Muscle layer of duodenum (tissue), 2 donors: ENCODE results near the gene NHLRC1.
A peak's percentile ranks its signal among the peaks of the same experiment; 100 is the strongest.

ENCODE experiments used
- H3K27ac ChIP-seq: one replicate; pipeline ENCODE4 v1.7.0; 2013; ENCODE audit warnings: mild to moderate bottlenecking, low read length
- H3K27me3 ChIP-seq: one replicate; pipeline ENCODE4 v1.7.0; 2013; ENCODE audit warnings: low read depth, mild to moderate bottlenecking, control low read depth, low read length
- H3K36me3 ChIP-seq, 2 donors: one replicate each; pipeline ENCODE4 v1.7.0; 2013; ENCODE audit warnings: low read length in 2 of 2, control low read depth in 1 of 2, mild to moderate bottlenecking in 1 of 2; ENCODE audit not compliant: insufficient read depth in 2 of 2, control insufficient read depth in 1 of 2
- H3K4me1 ChIP-seq, 2 donors: one replicate each; pipeline ENCODE4 v1.7.0; 2013; ENCODE audit warnings: low read length in 2 of 2, mild to moderate bottlenecking in 2 of 2, control low read depth in 1 of 2, moderate library complexity in 1 of 2; ENCODE audit not compliant: insufficient read depth in 2 of 2, control insufficient read depth in 1 of 2
- H3K4me3 ChIP-seq, 2 donors: one replicate each; pipeline ENCODE4 v1.7.0; 2013; ENCODE audit warnings: low read length in 2 of 2, low read depth in 1 of 2, mild to moderate bottlenecking in 1 of 2
- H3K9me3 ChIP-seq, 2 donors: one replicate each; pipeline ENCODE4 v1.7.0; 2013; ENCODE audit warnings: low read length in 2 of 2, control low read depth in 1 of 2, mild to moderate bottlenecking in 1 of 2; ENCODE audit not compliant: control insufficient read depth in 1 of 2
- donor health status: healthy.

Gene NHLRC1

GRCh38 chr6:18122128-18123093 lies at the start of gene NHLRC1:
Gene NHLRC1, minus strand, starts transcription at chr6:18122677. Its CDS starts 71 bp downstream, at chr6:18122606.
- H3K27ac ChIP-seq: no peak within 1 kb of the TSS

GRCh38 chr6:18171871-18172270 lies 49.4 kb upstream of the NHLRC1 start:
- Histone ChIP-seq H3K9me3 (peaks cover 4% of the 10 kb centered on the region in 2 donors), H3K27ac (no peak overlapping the region), H3K36me3 (peaks cover 9 to 28% of the 10 kb centered on the region in 2 donors), H3K27me3 (no peaks in the 10 kb centered on the region), H3K4me3 (no peak overlapping the region), H3K4me1 (no peaks in the 10 kb centered on the region)

More at GRCh38 chr6:18122128-18123093, at the start of gene NHLRC1:
- H3K27me3 ChIP-seq: no peaks in the 10 kb centered on the region
- H3K4me1 ChIP-seq: peaks cover 0 to 11% of the 10 kb centered on the region in 2 donors
- no peaks in the 10 kb centered on the region for H3K36me3 ChIP-seq
- H3K4me3 ChIP-seq: peak within 1 kb of the TSS; percentile 55 to 63
- H3K9me3 ChIP-seq: peaks cover 0 to 9% of the 10 kb centered on the region in 2 donors

DNA sequence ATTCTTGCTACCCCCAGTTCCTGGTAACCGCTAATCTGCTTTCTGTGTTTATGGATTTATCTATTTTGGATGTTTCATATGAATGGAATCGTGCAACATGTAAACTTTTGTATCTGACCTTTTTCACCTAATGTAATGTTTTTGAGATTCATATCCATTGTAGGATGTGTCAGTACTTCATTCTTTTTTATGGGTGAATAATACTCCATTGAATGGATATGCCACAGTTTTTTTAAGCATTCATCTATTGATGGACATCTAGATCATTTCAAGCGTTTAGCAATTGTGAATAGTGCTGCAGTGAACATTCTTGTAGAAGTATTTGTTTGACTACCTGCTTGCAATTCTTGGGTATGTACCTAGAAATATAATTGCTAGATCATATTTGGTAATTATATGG lies 45.8 kb upstream of the NHLRC1 start:
- Histone ChIP-seq H3K9me3 (peaks cover 4% of the 10 kb centered on the region in 2 donors), H3K4me3 (no peak overlapping the region), H3K27me3 (no peaks in the 10 kb centered on the region), H3K4me1 (no peaks in the 10 kb centered on the region), H3K27ac (no peak overlapping the region), H3K36me3 (peaks cover 9 to 40% of the 10 kb centered on the region in 2 donors)

GRCh38 chr6:18166312-18167036 lies 44.0 kb upstream of the NHLRC1 start:
- H3K27me3 ChIP-seq: no peaks in the 10 kb centered on the region
- H3K9me3 ChIP-seq: peaks cover 4% of the 10 kb centered on the region in 2 donors
- peaks cover 13 to 51% of the 10 kb centered on the region in 2 donors for H3K36me3 ChIP-seq
- H3K4me3 ChIP-seq: no peak overlapping the region
- no peaks in the 10 kb centered on the region for H3K4me1 ChIP-seq
- H3K27ac ChIP-seq: no peak overlapping the region

GRCh38 chr6:18165751-18166150 lies 43.3 kb upstream of the NHLRC1 start:
- no peaks in the 10 kb centered on the region for H3K27me3 ChIP-seq
- no peak overlapping the region for H3K27ac ChIP-seq
- peaks cover 20 to 55% of the 10 kb centered on the region in 2 donors for H3K36me3 ChIP-seq
- no peak overlapping the region for H3K4me3 ChIP-seq
- H3K4me1 ChIP-seq: no peaks in the 10 kb centered on the region
- peaks cover 4% of the 10 kb centered on the region in 2 donors for H3K9me3 ChIP-seq

DNA sequence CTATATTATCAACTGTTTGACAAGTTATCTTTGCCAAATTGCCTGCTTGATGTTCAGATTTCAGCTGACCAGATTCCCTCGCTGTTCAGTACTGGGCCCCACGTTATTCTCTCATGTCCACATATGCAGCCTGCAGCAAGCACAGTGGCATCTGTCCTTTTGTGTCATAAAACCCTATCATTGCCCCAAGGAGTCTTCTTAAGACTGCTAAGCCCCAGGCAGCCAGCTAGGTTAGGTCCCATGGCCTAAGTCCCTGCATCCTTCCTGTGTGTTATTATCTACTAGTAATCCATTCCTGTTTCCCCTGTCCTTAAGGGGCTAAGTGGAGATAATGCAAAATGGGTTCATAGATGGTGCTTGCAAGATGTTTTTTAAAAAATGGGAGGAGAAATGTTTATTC lies 39.9 kb upstream of the NHLRC1 start:
- peaks cover 19 to 47% of the 10 kb centered on the region in 2 donors for H3K36me3 ChIP-seq

DNA sequence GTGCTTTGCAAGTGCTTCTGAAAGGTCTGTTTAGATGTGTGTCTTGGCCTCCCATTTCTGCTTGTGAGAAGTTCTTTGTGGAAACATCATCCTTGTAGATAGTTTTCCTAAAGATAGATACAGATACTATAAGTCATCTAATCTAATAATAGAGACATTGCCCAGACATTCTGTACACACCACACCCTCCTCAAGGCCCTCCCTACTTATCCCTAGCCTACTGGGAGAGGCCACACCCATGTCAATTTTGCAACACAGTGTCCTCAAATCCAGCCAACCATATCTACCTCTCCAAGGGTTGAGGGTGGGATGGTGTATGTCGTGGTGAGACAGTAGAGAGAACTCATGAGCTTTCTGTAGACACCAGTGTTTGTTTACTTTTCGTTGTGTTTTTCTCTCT lies 39.0 kb upstream of the NHLRC1 start:
- no peaks in the 10 kb centered on the region for H3K27me3 ChIP-seq
- peaks cover 0 to 2% of the 10 kb centered on the region in 2 donors for H3K4me1 ChIP-seq
- peaks cover 19 to 44% of the 10 kb centered on the region in 2 donors for H3K36me3 ChIP-seq
- no peak overlapping the region for H3K27ac ChIP-seq
- H3K4me3 ChIP-seq: no peak overlapping the region
- H3K9me3 ChIP-seq: no peaks in the 10 kb centered on the region

More for the DNA sequence above, 39.9 kb upstream of the NHLRC1 start:
- Histone ChIP-seq H3K9me3 (no peaks in the 10 kb centered on the region), H3K4me3 (no peak overlapping the region), H3K4me1 (no peaks in the 10 kb centered on the region), H3K27me3 (no peaks in the 10 kb centered on the region), H3K27ac (no peak overlapping the region)

- H3K27me3 ChIP-seq: no peaks in the 10 kb centered on the region
- H3K4me1 ChIP-seq: peaks cover 0 to 7% of the 10 kb centered on the region in 2 donors
- H3K9me3 ChIP-seq: no peaks in the 10 kb centered on the region
- no peak overlapping the region for H3K4me3 ChIP-seq
- H3K36me3 ChIP-seq: peaks cover 19 to 39% of the 10 kb centered on the region in 2 donors
- no peak overlapping the region for H3K27ac ChIP-seq
These were observed 38.4 kb upstream of the NHLRC1 start for GRCh38 chr6:18160911-18161310.

DNA sequence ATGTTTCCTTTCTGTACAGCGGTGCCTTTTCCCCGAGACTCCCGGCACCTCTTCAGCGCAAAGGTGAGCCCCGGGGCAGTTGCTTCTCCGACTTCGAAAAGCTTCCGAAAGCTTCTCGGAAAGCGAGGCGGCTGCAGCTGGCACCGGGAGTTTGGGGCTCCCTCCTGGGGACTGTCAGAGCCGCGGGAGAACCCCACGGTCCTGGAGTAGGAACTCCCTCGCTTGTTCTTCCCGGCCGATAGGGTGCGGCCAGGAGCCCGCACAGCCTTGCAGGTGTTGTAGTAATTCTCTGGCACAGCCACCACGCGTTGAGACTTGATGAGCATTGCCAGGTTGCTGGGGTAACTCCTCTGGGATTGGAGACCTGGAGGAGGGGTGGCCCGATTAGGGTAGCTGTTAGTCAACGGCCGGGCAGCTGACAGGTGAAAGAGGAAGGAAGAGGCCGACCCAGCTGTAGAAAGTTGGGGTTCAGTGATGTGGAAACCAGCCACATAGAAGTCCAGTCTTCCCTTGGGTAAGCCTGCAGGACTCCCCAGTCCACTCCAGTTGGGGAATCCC lies 33.5 kb upstream of the NHLRC1 start:
- Histone ChIP-seq H3K4me1 (peaks cover 3 to 18% of the 10 kb centered on the region in 2 donors), H3K27ac (peak overlapping the region; percentile 67), H3K36me3 (peaks cover 7 to 10% of the 10 kb centered on the region in 2 donors), H3K9me3 (no peaks in the 10 kb centered on the region), H3K4me3 (peak overlapping the region; percentile 86 to 97), H3K27me3 (no peaks in the 10 kb centered on the region)

- Histone ChIP-seq H3K4me1 (peaks cover 3 to 18% of the 10 kb centered on the region in 2 donors), H3K36me3 (peaks cover 5 to 8% of the 10 kb centered on the region in 2 donors), H3K4me3 (peak within 1 kb of the TSS; percentile 86 to 97), H3K27ac (peak within 1 kb of the TSS; percentile 75), H3K9me3 (no peaks in the 10 kb centered on the region), H3K27me3 (no peaks in the 10 kb centered on the region)
These were observed 32.8 kb upstream of the NHLRC1 start, which contains the start of gene KDM1B for GRCh38 chr6:18155150-18155863. Gene KDM1B, plus strand, starts transcription at chr6:18155422. Its CDS starts 4,474 bp downstream, at chr6:18159896.
